Measurements from ENCODE around the gene GP2.
"Not testable (repeated sequence)": the region's sequence is repeated elsewhere in the genome, so short reads cannot be mapped to it uniquely, and the experiment has no call there.

Gene GP2

DNA sequence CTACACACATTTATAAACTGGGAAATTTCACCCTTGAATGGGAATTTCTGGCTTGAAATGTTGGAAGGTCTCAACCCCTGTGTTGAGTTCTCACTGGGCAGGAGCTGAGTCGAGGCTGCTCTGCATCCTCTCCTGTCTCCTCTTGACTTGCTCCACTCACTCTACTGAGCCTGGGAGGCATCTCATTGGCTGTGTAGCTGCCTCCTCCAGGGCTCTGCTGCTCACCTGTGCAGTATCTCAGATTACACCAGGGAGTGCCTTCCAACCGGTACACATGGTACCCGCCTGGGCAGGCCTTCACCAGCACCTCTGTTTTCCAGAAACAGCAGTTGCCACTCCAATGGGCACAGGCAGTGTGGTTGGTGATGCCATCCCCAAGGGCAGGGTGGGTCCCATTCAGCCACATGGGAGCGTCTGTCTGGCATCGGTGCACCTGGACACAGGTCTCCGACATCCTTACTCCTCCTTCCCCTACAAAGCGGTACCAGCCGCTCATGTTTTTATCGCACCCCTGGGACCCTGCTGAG is 3.7 kb downstream of the GP2 start:
- no peak for DNase-seq

- DNase-seq, result no peak
Measured at GRCh38 chr16:20322696-20323095, 4.6 kb downstream of the GP2 start.

DNA sequence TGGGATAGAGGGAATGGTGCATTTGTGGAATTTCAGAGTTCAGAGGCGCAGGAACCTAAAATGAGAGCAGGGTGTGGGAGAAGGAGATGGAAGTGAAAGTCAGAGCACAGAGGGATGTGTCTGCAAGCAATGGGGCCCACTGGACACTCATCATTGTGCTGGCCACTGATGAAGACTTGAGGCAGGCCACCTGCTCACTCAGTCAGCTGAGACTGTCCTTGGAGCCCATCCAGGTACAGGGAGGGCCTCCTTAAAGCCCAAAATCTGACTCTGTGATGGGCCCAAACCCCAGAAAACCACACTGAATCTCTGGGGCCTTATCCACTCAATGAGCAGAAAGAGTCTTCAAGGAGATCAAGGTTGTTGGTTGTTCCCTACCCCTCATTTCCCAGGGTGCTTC is 5.6 kb downstream of the GP2 start:
- DNase-seq, result no peak

GRCh38 chr16:20321051-20321450 is 6.3 kb downstream of the GP2 start:
- not testable (repeated sequence) for DNase-seq

DNA sequence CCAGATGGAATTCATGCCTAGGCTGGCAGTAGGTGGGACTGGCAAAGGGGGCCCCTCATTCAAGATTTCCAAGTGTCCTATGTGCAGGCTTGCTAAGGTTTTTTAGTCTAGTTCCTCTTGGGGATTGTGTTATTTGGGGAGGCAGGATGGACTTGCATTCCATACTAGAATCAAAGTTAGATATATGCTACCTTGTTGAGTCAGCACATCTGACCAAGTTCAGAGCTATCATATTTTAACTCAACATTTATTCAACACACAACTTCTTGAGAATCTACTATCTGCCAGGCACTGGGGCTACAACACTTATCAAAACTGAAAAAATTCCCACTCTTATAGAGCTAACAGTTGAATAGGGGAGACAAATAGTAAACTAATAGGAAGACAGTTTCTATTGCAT is 6.7 kb downstream of the GP2 start:
- no peak for DNase-seq

- DNase-seq, result no peak
Measured at GRCh38 chr16:20320178-20320577, 7.1 kb downstream of the GP2 start.

- DNase-seq, result no peak
Measured at GRCh38 chr16:20319406-20319805, 7.9 kb downstream of the GP2 start.

GRCh38 chr16:20318437-20318836 is 8.9 kb downstream of the GP2 start:
- no peak for DNase-seq

- no peak for DNase-seq
Measured at GRCh38 chr16:20318006-20318405, 9.3 kb downstream of the GP2 start.

DNA sequence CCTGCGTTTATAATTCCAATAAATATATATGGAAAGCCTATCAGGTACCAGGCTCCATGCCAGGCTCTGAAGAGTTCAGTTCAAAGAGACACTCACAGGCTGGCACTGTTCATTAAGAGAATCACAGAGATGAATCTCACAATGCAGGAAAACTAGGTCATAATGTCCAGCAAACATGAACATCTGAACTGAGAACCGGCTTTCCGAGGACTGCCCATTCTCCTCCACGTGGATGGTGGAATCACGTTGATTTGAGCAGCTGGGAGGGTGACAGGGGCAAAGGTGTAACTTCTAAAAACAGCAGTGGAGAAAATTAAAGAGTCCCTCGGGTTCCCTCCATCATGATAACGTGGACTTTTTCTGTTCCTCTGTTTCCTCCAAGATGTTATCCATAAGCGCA is 10.2 kb downstream of the GP2 start:
- DNase-seq, result no peak

- DNase-seq, result no peak
Measured at GRCh38 chr16:20316715-20317114, 10.6 kb downstream of the GP2 start.

DNA sequence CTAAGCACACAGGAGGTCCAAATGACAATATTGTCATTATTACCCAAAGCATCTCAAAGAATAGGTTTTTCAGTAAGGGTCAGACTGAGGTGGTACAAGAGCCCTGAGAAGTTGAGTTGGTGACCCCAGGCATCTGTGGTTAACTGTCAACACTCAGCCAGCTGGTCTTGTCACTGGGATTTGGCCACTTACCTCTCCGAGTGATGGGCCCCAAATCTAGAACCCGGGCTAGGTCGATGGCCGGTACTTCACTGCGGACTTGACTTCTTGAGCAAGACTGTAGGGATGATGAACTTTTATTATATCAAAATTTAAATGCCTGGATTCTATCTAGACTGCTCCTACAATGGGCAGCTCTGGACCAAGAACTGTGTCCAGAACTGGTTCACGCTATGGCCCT is 11.5 kb downstream of the GP2 start:
- DNase-seq, result no peak

- no peak for DNase-seq
Measured at GRCh38 chr16:20314575-20314974, 12.7 kb downstream of the GP2 start.

DNA sequence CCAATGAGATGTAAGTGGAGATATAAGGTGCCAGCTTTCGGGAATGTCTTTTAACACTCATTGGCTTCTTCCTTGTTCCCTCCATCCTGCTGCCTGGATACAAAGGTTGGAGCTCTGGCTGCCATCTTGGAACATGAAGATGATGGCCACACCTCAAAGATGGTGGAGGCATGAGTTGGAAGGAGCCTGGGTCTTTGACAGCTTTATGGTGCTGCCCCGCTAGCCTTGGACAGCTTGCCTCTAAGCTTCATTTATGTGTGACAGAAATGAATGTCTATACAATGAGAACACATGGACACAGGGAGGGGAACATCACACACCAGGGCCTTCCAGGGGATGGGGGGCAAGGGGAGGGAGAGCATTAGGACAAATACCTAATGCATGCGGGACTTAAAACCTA is 13.6 kb downstream of the GP2 start:
- no peak for DNase-seq

- DNase-seq, result not testable (repeated sequence)
Measured at GRCh38 chr16:20312536-20313095, 14.7 kb downstream of the GP2 start.

DNA sequence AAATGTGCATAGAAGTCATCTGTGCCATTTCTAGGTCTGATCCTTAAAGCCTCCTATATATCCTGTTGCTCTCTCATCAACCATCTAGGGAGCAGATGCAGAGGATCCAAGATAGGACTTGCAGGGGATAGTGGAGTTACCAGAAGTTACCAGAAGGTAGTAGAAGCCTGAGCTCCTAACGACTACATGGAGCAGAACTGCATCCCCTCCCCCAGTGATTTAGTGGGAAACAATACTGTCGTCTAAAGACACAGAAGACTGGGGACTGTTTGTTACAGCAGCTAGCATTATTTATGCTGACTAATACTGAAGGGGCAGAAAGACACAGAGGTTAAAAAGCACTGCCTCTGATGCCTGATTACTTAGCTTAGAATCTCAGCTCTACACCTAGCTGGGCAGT is 15.8 kb downstream of the GP2 start:
- DNase-seq, result no peak

DNA sequence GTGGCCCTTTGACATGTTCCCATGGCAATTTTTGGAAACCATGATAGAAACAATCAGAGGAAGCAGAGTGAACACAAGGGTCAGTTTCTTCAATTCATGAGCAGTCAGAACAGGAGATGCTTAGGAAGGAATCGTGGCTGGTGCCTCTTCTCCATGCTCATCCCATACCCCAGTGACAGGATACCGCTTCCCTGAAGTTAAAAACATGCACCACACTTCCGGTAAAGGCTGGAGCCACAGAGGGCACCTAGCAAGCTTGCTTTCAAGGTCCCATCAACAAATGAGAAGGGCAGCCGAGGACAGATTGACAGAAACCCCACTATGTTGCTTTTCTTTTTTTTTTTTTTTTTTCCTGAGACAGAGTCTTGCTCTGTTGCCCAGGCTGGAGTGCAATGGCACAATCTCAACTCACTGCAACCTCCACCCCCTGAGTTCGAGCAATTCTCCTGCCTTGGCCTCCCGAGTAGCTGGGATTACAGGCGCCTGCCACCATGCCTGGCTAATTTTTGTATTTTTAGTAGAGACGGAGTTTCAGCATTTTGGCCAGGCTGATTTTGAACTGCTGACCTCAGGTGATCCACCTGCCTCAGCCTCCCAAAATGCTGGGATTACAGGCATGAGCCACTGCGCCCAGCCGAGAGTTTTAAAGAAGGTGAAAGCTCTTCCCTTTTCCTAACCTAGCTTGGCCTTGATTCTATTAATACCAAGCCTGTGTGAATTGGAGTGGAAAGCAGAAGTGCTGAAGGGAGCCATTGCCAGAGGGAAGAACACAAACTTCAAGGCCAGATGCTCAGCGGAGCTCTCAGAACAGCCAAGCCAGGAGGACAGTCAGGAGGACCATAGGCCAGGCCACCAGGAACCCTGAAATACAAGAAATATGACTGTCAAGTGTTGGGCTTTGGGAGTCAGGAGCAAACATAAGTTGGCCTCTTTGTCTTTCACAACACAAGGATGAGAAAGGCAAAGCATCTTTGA is 16.6 kb downstream of the GP2 start:
- DNase-seq, result no peak

DNA sequence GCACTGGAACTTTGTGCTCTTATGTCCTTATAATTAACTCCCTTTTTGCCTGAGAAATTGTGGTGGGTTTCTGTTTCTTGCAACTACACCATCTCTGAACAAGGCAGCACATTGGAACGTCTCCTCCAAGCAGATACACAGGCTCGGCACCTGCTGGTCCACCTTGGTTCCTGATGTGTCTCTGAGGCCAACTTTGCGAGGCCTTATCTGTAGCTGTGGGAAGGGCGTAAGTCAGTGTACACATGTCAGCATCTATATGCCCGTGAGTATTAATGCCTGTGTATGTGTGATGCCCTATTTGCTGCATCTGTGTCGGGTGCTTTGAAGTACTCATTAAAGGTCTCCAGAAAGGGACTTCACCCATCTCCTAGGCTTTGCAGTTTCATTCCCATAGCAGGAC is 17.5 kb downstream of the GP2 start:
- DNase-seq, result no peak

- no peak for DNase-seq
Measured at GRCh38 chr16:20308801-20309590, 18.3 kb downstream of the GP2 start.

GRCh38 chr16:20308266-20308665 is 19.0 kb downstream of the GP2 start:
- DNase-seq, result no peak

DNA sequence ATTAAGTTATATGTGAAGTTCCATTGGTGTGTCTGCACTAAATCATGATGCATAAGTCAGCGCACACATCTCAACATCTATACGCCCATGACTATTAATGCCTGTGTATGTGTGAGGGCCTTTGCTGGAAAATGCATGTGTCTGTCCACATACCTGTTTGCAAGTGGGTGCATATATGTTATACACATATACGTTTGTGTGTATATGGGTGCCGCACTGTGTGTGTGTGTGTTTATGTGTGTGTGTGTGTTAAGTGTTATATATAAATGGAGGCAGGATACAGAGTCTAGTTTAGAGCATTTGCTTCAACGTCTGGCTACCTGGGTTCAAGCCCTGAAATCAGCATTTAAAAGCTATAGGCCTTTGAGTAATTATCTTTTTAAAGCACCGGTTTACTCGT is 19.5 kb downstream of the GP2 start:
- DNase-seq, result no peak

DNA sequence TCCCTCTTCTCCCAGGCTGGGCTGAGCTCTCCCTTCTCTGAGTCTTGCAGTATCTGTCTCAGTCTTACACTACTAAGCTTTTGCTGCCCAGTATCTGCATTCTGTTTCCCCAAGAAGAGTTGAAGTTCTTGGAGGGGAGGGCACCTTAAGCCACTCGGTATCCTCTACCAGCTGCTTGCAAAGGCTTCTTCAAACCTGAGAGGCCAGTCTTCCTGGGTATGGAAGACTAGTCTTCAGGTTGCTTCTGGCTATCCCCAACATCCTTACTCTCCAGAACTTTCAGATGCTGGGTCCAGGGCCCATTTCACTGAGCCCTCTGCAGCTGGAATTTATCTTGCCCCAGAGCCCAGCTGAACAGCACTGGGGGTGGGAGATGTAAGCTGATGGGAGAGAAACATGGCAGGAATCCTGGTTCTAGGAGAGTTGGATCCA is 20.1 kb downstream of the GP2 start:
- DNase-seq, result no peak

- DNase-seq, result no peak
Measured at GRCh38 chr16:20306401-20306800, 20.9 kb downstream of the GP2 start.

Measured in cortex of kidney (tissue), 1 donor.